Tibial nerve (tissue), 3 donors: ENCODE measurements around the gene AXIN1.

Source experiments
- POLR2A ChIP-seq, 2 donors: fragments of 450-650 bp; IDR thresholded peaks; one replicate each; pipeline ENCODE4 v1.6.1; 2017; ENCODE audit warnings: antibody characterized with exemption in 2 of 2, mild to moderate bottlenecking in 2 of 2, moderate library complexity in 2 of 2
- TF ChIP-seq, protein P1 (sequence below), 5 experiments: fragments of 200-600 bp in 3 of 5; fragments of 450-650 bp in 2 of 5; sonication (generic) in 3 of 5; IDR thresholded peaks; one replicate each; pipeline ENCODE4 v1.5.1; 2016 to 2019; ENCODE audit warnings: antibody characterized with exemption in 5 of 5, mild to moderate bottlenecking in 3 of 5, moderate library complexity in 2 of 5

- no peak for TF ChIP-seq POLR2A (IDR thresholded peaks at IDR 0.05)
- TF ChIP-seq, protein P1, sequence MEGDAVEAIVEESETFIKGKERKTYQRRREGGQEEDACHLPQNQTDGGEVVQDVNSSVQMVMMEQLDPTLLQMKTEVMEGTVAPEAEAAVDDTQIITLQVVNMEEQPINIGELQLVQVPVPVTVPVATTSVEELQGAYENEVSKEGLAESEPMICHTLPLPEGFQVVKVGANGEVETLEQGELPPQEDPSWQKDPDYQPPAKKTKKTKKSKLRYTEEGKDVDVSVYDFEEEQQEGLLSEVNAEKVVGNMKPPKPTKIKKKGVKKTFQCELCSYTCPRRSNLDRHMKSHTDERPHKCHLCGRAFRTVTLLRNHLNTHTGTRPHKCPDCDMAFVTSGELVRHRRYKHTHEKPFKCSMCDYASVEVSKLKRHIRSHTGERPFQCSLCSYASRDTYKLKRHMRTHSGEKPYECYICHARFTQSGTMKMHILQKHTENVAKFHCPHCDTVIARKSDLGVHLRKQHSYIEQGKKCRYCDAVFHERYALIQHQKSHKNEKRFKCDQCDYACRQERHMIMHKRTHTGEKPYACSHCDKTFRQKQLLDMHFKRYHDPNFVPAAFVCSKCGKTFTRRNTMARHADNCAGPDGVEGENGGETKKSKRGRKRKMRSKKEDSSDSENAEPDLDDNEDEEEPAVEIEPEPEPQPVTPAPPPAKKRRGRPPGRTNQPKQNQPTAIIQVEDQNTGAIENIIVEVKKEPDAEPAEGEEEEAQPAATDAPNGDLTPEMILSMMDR (IDR thresholded peaks at IDR 0.05): no peak
Measured at GRCh38 chr16:386641-387156, 34.2 kb upstream of the AXIN1 start.
